Activated gamma-delta T cell (primary cell): ENCODE data around the gene TMEM259.
A peak's percentile ranks its signal among the peaks of the same experiment; 100 is the strongest.

Experiments used
- DNase-seq: peaks from one replicate; lab custom pipeline; 2025; lab: John Stamatoyannopoulos, UW

Gene TMEM259

DNA sequence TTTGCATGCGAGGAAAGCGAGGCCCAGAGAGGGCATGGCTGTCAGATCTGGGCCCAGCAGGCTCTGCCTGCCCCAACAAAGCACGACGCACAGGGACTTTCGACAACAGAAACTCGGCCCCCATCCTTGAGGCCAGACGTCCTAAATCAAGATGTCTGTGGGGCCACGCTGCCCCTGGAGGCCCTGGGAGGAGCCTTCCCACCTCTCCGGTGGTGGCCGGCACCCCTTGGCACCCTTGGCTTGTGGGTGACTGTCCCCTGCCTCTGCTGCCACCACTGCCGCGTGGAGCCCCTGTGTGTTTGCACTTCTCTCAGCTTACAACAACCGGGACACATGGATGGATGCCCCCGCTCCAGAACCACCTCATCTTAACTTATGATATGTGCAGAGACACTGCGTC, 32.4 kb downstream of the TMEM259 start:
- DNase-seq, result no peak

DNA sequence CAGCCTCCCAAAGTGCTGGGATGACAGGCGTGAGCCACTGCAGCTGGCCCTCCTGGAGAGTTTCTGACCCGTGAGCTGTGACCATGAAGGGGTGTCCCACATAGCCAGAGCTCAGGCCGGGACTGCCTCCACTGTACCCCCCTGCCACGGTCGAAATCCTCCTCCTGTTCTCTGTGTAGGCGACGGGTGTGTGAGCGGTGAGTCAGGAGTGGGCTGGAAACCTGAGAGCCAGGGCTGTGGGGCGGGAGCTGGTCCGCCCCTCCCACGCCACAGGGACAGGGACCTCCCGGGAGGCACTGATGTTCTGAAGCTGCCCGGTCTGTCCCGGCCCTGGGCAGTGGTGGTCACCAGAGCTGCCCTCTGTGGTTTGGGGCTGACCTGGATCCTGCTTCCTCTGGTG, 32.8 kb downstream of the TMEM259 start:
- no peak for DNase-seq

DNA sequence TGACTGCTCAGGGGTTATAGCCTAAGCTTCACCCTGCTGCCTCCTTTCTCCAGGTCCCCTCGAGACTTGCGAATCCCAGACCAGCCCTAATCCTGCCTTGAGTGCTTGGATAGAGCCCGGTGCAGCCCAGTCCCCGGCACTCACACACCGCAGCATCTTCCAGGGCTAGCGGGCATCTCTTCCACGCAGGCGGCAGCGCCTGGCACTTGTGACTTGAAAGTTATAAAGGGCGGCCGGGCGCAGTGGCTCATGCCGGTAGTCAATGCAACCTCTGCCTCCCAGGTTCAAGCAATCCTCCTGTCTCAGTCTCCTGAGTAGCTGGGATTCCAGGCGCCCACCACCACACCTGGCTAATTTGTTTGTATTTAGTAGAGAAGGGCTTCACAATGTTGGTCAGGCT, 34.8 kb downstream of the TMEM259 start:
- no peak for DNase-seq

DNA sequence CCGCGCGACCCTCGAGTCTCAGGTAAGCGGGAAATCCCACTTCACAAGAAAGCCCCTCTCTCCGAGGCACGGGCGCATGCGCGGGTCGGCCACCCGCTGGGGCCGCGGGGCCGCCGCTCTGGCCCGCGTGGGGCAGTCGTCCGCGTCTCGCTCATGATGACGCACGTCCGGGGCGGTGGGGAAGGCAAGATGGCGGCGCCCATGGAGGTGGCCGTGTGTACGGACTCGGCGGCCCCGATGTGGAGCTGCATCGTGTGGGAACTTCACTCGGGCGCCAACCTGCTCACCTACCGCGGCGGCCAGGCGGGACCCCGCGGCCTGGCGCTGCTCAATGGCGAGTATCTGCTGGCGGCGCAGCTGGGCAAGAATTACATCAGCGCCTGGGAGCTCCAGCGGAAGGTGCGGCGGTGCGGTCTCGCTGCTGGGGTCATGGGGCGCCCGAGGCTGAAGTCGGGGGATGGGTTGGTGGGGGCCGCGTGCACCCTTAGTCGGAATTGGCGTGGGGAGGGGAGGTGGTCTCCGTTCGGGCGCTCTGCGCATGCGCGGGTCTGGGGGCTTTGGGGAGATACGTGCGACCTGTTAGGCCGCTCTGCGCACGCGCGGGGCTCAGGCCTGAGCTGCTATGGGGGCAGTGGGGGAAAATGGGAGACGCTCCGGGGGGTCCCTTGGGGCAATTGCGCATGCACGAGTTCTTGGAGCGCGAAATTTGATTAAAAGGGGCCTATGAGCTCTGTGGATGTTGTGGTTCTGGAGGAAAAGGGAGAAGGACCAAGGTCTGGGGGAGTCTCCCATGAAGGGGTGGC, 36.6 kb downstream of the TMEM259 start, which contains the start of gene WDR18:
WDR18 (plus strand) TSS at position 181 of the 803 bp plus-strand sequence; CDS start at position 190, 9 bp downstream.
- DNase-seq, result peak; percentile 88

DNA sequence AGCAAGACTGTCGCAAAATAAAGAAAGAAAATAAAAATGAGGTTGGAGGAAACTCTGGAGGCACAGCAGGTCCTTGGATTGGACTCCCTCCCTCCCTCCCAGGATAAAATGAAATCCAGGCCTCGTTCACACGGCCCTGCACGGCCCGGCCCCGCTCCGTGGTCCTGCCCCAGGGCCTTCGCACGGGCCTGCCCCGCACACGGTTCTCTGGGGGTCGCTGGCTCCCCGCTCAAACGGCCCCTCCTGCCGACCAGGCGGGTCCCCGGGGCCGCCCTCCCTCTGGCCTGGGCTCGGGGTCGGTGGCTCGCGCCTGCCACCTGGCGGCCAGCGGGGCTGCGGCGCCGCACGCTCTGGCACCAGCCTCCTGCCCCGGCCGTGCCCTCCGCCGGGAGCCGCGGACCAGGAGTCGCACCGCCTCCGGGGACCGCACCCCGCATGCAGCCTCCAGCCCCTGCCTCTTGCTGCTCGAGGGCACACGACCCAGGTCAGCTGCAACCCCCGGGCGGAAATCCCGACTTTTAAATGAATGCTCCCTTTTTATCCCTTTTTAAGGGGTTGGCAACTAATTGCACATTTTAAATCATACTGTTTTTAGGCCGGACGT, 38.3 kb downstream of the TMEM259 start:
- peak; percentile 64 for DNase-seq

DNA sequence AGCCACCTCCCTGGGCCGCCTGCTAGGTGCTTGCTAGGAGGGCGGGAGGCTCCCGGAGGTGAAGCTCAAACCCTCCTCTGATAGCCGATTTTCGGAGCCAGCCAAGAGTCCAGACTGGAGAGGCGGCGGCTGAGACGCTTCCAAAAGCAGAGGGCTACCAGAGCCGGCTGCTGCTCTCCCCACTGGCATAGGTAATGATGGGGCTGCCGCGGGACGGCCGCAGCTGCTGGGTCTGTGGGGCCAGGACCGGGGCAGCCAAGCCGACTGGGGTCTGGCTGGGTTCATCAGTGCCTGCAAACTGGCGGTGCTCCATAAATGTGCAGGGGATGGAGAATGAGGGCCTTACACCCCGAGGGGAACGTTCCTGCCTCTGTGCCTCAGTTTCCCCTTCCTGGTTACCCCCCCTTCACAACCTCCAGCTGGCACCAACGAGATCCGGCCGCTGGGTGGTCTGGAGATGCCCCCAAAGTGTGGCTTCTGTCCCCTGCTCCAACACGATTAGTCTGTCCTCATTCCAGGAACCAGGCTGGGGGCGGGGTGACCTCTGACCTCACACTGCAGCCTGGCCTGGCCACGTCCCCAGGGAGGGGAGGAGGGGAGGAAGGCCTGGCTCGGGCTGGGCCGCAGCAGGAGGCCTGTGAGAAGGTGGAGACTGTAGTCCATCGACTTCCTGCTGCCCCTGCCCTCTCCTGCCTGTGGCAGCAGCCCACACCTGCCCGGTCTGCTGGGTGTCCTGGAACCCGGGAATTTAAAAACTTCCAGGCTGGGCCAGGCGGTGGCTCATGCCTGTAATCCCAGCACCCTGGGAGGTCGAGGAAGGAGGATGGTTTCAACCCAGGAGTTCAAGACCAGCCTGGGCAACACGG, 40.6 kb downstream of the TMEM259 start:
- DNase-seq, result no peak

DNA sequence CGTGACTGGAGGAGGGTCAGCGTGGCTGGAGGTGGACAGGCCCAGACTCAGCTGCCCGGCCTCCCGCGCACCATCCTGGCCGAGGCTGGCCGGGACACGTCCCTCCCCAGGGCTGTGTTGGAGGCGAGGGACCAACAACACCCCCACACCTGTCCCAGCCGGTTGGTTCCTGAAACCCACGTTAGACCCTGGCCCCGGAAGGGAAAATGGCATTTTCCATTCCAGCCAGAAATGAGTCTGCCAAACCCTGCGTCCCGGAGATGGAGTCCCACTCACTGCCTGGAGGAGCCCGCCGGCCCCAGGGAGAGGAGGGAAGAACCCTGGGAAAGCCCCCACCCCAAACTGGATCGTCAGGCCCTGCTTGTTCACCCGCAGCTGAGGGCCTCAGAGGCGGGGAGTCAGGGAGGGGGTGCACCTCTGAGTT, 41.6 kb downstream of the TMEM259 start:
- DNase-seq, result no peak

DNA sequence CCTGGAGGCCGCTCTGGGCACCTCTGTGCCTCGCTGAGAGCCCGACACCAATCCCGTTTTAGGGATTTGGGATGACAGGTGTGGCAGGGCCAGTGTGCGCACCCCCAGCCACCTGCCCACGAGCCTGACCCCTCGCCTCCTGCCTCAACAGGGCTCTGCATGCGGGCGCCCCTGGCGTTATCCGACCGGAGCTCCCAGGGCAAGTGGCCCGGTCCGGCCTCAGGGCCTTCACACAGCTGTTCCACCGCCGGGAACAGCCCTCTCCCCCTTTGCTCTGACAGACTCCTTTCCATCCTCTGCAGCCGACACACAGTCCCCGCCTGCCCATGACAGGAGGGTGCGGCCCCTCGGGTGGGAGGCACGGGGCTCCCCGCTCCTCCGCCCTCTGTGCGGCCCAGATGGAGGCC, 43.9 kb downstream of the TMEM259 start:
- no peak for DNase-seq

DNA sequence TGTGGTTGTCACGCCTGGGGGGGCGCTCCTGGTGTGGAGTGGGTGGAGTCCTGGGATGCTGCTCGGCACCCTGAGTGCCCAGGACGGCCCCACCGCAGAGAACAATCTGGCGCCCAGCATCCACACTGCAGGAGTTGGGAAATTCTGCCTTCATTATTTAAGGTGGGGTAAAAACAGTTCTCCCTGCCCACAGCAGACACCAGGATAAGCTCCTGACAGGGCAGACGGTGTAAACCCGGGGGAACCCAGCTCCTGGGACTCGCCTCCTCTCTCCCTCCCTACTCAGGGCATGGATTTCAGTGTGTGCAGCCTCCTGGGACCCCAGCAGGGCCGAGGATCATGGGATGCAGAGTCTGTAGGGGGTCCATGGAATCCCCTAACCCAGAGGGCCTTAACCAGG, 44.4 kb downstream of the TMEM259 start:
- DNase-seq, result no peak

DNA sequence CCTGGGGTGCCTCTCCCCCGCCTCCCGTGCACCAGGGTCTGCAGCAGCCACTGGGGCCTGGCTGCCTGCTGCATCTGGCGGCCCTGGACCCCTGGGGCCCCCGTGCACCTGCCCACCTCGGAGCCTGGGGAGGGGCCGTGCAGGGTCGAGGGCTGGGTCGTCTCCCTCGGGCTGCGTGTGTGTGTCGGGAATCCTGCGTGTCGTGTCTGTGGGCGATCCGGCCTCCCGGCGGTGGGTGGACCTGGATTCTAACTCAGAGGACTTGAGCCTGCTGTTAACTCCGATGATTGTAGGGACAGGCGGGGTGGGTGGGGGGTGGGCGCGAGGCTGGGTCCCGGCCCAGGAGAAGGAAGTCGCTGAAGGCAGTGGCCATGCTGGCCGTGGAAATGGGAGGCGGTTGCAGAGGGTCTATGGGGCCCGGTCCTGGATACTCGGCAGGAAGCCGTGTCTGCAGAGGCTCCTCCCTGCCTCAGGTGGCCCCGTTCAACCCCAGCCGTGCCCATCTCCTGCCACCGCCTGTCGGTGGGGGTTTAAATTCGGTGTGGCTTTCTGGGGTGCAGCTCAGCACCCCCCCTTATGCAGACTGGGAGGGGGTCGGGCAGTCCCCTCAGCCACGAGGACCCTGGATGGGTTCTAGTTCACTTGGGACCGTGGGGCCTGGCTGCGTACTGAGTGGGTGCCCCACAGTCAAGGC, 46.2 kb downstream of the TMEM259 start:
- DNase-seq, result no peak

DNA sequence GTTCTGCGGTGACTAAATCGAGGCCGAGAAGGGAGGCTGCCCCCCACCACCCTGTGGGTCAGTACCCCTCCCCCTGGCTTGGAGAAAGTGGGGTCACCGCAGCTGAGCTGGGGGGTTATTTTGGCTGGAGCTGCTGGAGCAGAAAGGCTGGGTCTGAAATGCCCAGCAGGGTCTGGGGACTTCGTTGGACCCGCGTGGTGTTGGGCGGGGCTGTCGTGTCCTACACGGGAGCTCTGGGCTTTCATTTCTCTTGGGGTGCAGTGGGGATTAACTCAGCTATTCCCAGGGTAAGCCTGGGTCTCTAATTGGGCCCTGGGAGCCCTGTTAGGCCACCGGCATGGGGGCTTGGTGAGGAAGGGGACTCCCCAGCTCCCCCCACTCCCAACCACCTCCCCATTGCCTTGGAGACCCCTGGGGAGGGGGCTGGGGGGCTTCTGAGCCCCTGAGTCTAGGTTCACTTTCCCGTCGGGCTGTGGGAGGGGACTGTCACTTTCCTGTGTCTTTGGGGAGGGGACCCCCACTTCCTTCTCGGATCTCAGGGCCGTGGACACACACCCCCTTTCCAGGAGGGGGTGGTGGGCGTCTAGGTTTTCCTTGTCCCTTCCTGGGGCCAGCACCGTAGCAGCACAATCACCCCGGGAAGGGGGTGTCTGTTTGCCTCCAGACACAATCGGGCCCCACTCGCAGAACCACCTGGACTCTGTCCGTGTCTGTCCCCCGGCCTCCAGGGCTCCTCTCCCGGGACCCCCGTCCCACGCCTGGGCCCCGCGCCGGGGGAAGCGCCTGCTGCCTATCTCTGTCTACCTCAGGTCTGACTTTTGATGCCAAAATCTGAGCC, 47.0 kb downstream of the TMEM259 start:
- no peak for DNase-seq

DNA sequence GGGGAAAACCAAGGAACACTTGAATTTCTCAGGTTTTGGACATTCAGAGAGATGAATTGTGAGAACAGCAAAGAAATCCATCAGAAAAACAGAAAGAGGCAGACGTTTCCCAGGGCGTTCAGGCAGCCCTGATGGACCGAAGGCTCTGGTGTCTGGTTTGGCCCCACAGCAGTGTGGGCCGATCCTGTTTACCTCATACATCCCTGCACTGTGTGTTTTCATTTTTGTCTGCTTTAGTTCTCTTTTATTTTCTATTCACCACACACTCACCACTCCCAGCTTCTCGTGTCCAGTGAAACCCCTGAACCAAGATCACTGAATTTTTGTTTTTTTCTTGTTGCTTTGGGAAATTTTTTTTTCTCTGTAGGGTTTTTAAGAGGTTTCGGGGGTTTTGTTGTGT, 48.6 kb downstream of the TMEM259 start:
- DNase-seq, result no peak

DNA sequence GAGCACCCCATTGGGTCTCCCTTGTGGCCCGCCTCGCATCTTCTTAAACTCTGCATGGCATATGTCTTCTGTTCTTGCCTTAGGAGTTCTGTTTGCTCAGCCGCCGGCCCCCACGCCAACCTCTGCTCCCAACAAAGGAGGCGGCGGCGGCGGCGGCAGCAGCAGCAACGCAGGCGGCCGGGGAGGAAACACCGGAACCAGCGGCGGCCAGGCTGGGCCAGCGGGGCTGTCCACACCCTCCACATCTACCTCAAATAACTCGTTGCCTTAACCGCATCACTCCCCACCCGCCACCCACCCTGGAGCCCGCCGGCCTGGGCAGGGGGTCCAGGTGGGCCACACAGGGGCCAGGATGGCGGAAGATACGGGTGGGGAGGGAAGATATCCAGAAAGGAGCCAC, 49.1 kb downstream of the TMEM259 start:
- DNase-seq, result no peak

DNA sequence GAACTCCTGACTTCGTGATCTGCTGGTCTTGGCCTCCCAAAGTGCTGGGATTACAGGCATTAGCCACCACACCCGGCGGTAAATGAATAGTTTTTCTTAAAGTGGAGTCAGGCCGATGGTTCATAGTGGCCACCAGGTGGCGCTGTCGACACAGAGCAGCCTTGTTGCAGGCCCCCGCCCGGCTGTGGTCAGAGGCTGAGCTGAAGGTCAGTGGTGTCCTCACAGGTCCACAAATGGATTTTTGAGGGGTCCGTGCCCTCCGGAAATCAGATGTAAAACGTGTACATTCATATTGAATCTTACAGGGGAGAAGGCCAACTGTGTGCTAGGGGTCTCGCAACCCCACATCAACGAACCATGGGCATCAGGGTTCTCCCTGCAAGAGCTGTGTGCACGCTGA, 50.2 kb downstream of the TMEM259 start:
- no peak for DNase-seq

DNA sequence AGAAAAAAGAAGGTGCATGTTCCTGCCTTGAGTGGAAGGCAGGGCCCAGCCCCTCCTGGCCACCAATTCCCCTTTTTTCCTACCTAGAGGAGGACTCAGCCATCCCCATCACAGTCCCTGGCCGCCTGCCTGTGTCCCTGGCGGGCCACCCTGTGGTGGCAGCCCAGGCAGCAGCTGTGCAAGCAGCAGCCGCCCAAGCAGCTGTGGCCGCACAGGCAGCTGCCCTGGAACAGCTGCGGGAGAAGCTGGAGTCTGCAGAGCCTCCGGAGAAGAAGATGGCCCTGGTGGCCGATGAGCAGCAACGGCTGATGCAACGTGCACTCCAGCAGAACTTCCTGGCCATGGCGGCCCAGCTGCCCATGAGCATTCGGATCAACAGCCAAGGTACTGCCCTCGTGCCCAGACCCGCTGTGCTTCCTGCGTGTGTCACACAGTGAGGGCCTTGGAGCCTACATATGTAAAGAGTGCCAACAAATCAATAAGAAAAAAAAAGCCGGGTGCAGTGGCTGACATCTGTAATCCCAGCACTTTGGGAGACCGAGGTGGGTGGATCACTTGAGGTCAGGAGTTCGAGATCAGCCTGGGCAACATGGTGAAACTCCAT, 54.3 kb downstream of the TMEM259 start:
- DNase-seq, result no peak

DNA sequence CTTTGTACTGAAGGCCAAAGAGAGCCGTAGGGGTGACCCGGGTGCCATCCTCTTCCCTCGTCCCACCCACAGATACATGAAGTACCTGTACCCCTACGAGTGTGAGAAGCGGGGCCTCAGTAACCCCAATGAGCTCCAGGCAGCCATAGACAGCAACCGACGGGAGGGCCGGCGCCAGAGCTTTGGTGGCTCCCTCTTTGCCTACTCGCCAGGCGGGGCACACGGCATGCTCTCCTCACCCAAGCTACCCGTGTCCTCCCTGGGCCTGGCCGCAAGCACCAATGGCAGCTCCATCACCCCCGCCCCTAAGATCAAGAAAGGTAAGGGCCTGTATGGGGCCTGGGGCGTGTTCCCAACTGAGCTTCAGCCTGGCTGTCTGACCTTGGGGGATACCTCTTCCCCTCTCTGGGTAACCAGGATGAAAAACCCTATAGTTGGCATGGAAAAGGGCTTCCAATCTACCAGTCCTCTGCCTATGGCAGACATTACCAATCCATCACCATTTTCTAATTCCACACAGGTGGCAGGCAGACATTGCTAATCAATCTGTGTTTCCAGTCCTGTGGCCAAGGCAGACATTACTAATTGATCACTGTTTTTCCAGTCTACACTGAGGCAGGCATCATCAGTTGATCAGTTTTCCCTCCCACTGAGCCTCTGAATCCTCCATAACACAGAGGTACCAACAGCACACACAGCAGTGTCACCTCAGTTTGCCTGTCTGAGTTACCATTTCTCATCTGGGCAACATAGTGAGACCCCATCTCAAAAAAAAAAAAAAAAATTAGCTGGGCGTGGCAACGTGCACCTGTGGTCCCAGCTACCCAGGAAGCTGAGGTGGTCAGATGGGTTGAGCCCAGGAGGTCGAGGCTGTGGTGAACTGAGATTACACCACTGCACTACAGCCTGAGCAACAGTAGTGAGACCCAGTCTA, 55.9 kb downstream of the TMEM259 start:
- no peak for DNase-seq

DNA sequence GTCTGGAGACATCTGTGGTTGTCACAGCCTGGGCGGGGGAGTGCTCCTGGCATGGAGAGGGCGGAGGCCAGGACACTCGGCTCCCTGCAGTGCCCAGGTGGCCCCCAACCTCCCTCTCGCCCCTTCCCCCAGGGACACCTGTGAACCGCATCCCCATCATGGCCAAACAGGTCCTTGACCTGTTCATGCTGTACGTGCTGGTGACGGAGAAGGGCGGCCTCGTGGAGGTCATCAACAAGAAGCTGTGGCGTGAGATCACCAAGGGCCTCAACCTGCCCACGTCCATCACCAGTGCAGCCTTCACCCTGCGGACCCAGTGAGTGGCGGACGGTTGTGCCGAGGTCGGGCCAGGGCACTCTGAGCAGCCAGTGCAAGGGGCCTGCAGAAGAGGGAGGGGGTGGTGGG, 56.8 kb downstream of the TMEM259 start:
- DNase-seq, result no peak

DNA sequence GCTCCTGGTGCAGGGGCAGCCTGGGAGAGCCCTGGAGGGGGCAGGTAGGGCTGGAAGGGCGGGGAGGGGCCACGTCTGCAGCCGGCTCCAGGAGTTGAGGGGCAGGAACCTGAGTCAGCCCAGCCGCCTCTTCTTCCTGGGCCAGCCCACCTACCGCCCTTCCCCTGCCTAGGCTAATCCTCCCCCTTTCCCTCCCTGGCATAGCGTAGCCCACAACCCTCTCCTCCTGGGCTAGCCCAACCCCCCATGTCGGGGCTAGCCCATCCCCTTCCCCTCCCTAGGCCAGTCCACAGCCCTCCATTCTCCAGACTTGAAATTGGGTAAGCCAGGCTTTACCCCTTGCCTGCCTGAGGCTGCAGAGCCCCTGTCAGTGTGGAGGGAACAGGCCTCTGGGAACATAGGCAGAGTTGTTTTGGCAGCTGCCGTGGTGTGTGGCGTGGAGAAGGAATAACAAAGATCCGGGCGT, 57.4 kb downstream of the TMEM259 start:
- no peak for DNase-seq

DNA sequence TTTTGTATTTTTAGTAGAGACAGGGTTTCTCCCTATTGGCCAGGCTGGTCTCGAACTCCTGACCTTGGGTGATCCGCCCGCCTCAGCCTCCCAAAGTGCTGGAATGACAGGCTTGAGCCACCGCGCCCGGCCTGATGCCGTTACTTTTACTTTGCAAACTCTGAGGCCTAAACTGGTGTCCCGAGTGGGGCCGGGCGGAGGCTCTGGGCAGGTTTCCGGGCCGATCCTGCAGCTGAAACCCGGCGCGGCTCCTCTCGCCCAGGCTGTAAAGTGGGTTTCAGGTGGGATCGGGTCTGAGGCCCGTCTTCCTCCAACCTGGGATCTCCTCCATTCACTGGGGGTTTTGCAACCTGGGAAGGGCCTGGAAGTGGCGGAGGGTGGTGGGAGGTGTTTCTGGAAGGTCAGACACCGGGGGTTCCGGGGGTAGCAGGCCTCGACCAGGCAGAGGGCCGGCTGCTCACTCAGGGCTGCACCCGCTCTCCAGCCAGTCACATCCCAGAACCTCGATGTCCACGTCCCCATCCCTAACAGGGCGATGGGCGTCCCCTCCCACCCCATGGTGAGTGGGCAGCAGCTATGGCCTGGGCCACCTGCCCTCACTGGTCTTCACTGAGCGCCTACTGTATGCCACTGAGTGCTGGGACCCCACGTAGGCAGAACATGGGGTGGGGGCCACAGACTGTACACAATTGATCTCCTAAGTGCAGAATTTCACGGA, 58.1 kb downstream of the TMEM259 start:
- DNase-seq, result no peak
